GM21825 (cell line): ENCODE results near the gene MTREX.
"Not testable (repeated sequence)": the region's sequence is repeated elsewhere in the genome, so short reads cannot be mapped to it uniquely, and the experiment has no call there.

Experiments used
- ATAC-seq: cut with Tn5 transposase; IDR thresholded peaks from one replicate; pipeline ENCODE4 v1.9.1; 2021; ENCODE audit warnings: mild to moderate bottlenecking, moderate library complexity; ENCODE audit not compliant: unreplicated experiment

Gene MTREX

GRCh38 chr5:55307383-55308253, at the start of gene MTREX, which contains the start of gene DHX29:
MTREX (plus strand) TSS chr5:55307989; CDS start chr5:55308014, 25 bp downstream.
DHX29 (minus strand) TSS chr5:55307694; CDS start chr5:55307573, 121 bp downstream.
- ATAC-seq: peak; percentile 89

DNA sequence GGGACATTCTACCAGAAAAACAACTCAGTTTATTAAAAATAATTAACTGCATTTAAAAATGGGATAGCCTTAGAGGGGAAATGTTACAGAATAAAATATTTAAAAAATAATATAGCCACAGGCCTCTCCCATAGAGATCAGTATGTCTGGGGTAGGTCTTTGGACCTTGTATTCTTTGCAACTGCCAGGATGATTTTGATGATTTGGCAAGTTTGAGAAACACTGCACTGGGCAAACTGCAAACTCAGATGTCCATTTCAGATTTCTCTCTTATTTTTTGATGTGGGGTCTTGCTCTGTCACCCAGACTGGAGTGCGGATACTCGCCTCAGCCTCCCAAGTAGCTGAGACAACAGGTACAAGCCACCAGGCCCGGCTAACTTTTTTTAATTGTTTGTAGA, 49.5 kb upstream of the MTREX start:
- ATAC-seq: no peak

DNA sequence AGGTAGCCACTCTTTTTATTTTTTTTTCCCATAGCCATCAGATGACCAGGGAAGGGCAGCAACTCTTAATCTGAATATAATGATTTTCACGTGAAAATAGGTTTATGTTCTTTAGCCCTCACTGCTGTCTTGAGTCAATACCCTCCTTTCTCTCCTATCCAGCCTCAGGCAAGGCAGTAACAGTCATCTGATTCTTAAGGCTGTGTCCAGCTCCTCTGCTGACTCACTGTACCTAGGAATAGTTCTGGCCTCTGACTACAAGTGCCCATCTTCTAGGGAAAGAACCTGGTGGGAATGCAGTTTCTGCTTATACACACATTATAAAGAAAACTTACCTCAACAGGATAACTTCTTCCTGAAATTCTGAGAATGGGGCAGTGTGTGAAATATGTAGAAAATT, 31.0 kb upstream of the MTREX start:
- ATAC-seq: no peak

DNA sequence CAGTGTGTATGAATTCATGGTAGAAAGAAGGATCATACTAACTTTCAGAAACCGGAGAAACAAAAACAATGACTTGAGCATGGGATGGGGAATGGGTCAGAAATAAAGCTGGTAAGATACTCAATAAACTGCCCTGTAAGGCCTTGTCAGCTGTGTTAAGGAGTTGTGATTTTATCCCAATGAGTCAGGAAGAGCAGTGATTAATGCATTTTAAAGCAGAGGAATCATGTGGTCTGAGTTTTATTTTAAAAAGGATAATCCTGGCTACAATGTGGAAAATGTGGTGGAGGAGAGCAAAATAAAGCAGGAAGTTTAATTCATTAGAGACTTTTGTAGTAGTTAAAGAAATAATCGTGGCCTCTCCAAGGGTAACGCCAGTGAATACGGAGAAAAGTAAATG, 29.0 kb upstream of the MTREX start:
- no peak for ATAC-seq

- ATAC-seq: no peak
These were observed 21.3 kb upstream of the MTREX start for GRCh38 chr5:55286411-55286933.

GRCh38 chr5:55289808-55290207, 18.0 kb upstream of the MTREX start:
- ATAC-seq: no peak

DNA sequence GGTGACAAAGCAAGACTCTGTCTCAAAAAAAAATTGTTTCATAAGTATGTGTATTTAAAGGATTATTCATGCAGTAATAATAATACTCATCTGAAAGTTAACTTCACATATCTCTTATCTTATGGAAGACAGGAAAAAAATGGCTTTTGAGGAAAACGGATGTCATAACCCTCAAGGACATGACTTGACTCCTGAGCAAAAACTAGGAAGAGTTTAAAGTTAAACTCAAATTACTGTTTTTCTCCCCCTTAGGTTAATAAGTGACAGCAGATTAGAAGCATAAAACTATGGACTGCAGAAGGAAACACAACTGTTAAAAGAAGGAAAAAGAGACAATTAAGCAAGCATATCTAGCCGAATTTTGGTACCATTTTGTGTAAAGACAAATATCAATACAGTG, 16.8 kb upstream of the MTREX start:
- ATAC-seq: no peak

DNA sequence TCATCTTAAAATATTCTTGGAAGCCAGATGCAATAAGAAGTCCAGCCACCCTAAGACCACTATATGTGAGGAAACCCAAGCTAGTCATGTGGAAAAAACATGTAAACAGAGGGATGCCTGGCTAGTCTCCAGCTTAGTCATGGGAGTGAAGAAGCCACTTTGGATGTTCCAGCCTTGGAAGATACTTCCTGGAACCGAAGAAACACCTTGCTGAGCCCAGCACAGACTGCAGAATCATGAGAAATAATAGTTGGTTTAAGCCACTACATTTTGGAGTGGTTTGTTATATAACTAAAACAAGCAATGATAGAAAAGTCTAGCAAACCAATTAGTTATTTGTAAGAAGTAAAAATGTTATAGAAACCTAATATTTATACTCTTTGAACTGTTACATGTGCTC, 12.9 kb upstream of the MTREX start:
- ATAC-seq: no peak

GRCh38 chr5:55300890-55301289, 6.9 kb upstream of the MTREX start:
- no peak for ATAC-seq

DNA sequence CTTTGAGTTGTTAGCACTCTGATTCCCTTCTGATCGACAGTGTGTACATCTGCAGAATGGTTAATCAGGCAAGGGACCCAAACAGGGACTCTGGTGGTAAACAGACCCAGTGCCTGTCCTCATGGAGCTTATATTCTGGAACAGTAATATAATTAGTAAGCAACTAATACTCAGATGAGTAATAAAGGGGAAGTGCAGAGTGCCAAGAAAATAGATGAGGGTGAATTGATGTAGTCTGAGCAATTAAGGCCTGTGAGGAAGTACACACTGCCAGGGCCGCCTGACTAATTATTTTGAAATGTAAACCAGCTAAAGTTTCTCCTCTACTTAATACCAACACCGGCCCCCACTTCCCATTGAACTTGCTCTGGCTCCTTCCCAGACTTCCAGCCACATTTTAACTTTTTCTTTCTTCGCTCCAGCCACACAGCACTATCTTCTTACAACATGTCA, 4.5 kb upstream of the MTREX start:
- no peak for ATAC-seq

DNA sequence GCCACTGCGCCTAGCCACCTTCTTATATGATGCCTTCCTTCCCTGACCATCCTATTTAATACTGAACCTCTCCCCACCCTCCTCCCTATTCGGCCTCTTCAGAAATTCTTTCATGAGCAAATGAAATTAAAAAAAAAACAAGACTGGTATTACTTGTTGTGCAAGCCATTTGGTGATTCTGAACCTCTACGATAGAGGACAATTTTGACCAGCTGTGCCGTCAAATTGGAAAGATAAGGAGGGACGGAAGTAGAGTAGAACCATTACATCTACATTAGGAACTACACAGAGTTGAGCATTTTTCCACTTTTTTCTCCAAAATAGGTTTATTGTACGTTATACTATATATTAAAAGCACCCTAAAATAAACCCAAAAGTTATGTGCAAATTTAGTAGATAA, 3.2 kb upstream of the MTREX start:
- no peak for ATAC-seq

GRCh38 chr5:55305345-55305744, 2.4 kb upstream of the MTREX start:
- no peak for ATAC-seq

- ATAC-seq: no peak
These were observed 977 bp upstream of the MTREX start for GRCh38 chr5:55306641-55307382.

DNA sequence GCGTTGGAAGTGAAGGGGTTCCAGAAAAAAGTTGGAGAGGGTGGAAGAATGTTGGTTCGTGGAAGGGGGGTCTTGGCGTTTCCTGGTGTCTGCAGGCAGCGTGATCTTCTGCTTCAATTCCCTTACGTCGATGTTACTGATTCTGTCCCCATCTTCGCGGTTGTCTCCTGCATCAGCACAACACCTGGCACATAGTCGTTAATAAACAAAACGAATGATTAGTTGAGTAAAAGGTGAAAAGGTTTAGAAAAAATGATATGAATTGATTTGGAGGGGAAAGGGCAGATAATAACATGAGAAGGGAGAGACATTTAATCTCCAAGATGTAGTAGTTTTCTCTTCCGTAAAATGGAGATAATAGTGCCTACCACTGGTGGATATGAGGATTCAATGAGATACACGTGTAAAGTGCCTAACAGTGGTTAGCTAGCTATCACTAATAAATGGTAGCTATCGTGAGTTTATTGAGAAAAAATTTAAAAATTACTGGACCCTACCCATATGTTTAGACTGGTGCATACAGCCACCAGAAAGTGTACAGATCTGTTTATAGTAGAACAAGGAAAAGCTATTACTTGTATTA, 556 bp downstream of the MTREX start:
- no peak for ATAC-seq

DNA sequence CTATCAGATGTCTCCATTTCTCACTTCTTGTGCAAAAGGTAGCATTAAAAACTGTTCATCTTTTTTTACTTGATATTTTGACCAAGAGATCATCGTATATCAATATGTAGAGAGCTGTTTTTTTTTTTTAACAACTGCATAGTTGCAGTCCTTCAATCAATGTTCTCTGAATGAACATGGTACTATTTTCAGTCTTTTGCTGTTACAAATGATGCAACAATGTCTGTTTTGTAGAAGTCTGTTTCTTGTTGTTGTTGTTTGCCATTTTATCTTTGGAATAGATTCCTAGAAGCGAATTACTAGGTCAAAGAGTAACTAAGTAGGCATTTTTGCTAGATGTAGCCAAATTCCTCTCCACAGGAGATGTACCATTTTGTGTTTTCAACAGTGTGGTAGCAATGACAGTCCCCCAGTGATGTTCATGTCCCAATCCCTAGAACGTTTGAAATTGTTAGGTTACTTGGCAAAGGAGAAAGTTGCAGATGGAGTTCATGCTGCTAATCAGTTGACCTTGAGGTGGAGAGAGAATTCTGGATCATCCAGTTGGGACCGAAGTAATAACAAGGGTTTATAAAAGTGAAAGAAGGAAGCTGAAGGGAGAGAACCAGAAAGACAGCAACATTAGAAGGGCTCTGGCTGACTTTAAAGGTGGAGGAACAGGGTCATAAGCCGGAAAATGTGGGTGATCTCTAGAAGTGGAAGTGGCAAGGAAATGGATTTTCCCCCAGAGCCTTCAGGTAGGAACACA, 6.3 kb downstream of the MTREX start:
- no peak for ATAC-seq

DNA sequence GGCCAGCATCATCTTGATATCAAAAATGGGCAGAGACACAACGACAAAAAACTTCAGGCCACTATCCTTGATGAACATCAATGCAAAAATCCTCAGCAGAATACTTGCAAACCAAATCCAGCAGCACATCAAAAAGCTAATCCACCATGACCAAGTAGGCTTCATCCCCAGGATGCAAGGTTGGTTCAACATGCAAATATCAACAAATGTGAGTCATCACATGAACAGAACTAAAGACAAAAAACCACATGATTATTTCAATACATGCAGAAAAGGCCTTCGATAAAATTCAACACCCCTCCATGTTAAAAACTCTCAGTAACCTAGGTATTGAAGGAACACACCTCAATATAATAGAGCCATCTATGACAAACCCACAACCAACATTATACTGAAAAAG, 8.5 kb downstream of the MTREX start:
- no peak for ATAC-seq

DNA sequence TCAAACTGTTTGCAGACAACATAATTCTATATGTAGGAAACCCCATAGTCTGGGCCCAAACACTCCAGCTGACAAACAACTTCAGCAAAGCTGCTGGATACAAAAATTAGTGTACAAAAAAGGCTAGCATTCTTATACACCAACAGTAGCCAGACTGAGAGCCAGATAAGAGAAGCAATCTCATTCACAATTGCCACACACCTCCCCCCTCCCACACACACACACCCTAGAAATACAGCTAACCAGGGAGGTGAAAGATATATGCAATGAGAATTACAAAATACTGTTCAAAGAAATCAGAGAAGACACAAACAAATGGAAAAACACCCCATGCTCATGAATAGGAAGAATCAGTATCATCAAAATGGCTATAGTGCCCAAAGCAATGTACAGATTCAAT, 9.0 kb downstream of the MTREX start:
- no peak for ATAC-seq

- ATAC-seq: not testable (repeated sequence)
These were observed 10.4 kb downstream of the MTREX start for GRCh38 chr5:55318237-55318636.

GRCh38 chr5:55319491-55319890, 11.7 kb downstream of the MTREX start:
- ATAC-seq: no peak

DNA sequence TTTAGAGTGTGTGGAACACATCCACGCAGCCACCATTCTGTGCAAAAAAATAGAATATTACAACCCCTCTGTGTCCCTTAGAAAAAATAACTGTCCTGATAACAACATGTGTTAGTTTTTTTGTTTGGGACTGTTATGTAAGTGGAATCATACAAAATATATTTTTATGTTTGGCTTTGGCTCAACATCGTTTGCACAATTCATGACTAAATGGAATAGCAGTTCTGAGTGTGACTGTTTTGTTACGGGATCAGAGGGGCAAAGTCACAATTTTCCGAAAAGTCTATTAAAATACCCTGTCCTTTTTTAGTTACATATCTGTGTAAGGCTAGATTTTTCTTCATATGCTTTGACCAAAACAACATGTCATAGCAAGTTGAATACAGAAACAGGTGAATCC, 12.8 kb downstream of the MTREX start:
- ATAC-seq: no peak

DNA sequence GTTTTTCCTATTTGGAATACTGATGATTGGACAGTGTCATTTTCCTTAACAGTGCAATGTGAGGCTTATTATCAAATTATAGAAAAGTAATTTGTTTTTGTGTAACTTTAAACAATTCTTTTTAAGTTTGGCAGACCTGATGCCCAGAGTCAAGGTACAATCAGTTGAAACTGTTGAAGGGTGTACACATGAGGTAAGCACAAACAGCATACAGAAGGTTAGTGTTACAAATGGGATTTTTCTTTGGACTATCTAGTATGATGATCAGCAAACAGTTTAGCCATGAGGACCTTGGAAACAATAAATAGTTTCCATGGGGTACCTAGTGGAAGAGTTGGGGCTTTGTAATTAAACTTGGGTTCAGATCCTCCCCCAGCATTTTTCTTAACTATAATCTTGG, 16.2 kb downstream of the MTREX start:
- ATAC-seq: no peak
